Stimulated activated CD4-positive, alpha-beta T cell treated with anti-CD3 and anti-CD28 coated beads, Interleukin-1b, Interleukin-23, amount 100 ng/mL, for 1 hour (primary cell): ENCODE results near the gene MAPK1.
A peak's percentile ranks its signal among the peaks of the same experiment; 100 is the strongest.
"Not testable (repeated sequence)": the region's sequence is repeated elsewhere in the genome, so short reads cannot be mapped to it uniquely, and the experiment has no call there.

Experiments
- DNase-seq, 2 donors: peaks; one replicate each; pipeline ENCODE4 v3.0.0-alpha.2; 2020; ENCODE audit warnings: low read depth in 2 of 2

MAPK1 gene

GRCh38 chr22:21867528-21868266 lies at the start of gene MAPK1:
Gene MAPK1, minus strand, starts transcription at chr22:21867645. Its CDS starts 205 bp downstream, at chr22:21867440.
- peak; percentile 82 to 85 for DNase-seq

GRCh38 chr22:21916309-21916918 lies 49.0 kb upstream of the MAPK1 start:
- DNase-seq: no peak

- DNase-seq: no peak
Measured at GRCh38 chr22:21915624-21916308, 48.3 kb upstream of the MAPK1 start.

- DNase-seq: not testable (repeated sequence)
Measured at GRCh38 chr22:21914033-21914642, 46.7 kb upstream of the MAPK1 start.

GRCh38 chr22:21910367-21910766 lies 42.9 kb upstream of the MAPK1 start:
- DNase-seq: not testable (repeated sequence)

GRCh38 chr22:21909871-21910270 lies 42.4 kb upstream of the MAPK1 start:
- no peak for DNase-seq

GRCh38 chr22:21907638-21908522 lies 40.4 kb upstream of the MAPK1 start:
- no peak for DNase-seq

GRCh38 chr22:21905234-21905633 lies 37.8 kb upstream of the MAPK1 start:
- not testable (repeated sequence) for DNase-seq

GRCh38 chr22:21904250-21904789 lies 36.9 kb upstream of the MAPK1 start:
- DNase-seq: no peak

- DNase-seq: no peak
Measured at GRCh38 chr22:21903283-21903682, 35.8 kb upstream of the MAPK1 start.

GRCh38 chr22:21902296-21903087 lies 35.0 kb upstream of the MAPK1 start:
- no peak for DNase-seq

GRCh38 chr22:21898354-21898896 lies 31.0 kb upstream of the MAPK1 start:
- DNase-seq: no peak

- no peak for DNase-seq
Measured at GRCh38 chr22:21896951-21897513, 29.6 kb upstream of the MAPK1 start.

- not testable (repeated sequence) for DNase-seq
Measured at GRCh38 chr22:21896275-21896674, 28.8 kb upstream of the MAPK1 start.

GRCh38 chr22:21894799-21895198 lies 27.4 kb upstream of the MAPK1 start:
- DNase-seq: no peak

- DNase-seq: no peak
Measured at GRCh38 chr22:21889251-21889990, 22.0 kb upstream of the MAPK1 start.

GRCh38 chr22:21887841-21888240 lies 20.4 kb upstream of the MAPK1 start:
- DNase-seq: no peak

GRCh38 chr22:21883930-21884329 lies 16.5 kb upstream of the MAPK1 start:
- DNase-seq: not testable (repeated sequence)
